DMS 273 treated with DMSO at 0.1 percent for 48 hours (cell line): Measurements from ENCODE around the gene RER1.
"Not testable (repeated sequence)": the region's sequence is repeated elsewhere in the genome, so short reads cannot be mapped to it uniquely, and the experiment has no call there.

Experiments
- DNase-seq: peaks from one replicate; lab custom pipeline; 2025; lab: John Stamatoyannopoulos, UW

The RER1 gene

DNA sequence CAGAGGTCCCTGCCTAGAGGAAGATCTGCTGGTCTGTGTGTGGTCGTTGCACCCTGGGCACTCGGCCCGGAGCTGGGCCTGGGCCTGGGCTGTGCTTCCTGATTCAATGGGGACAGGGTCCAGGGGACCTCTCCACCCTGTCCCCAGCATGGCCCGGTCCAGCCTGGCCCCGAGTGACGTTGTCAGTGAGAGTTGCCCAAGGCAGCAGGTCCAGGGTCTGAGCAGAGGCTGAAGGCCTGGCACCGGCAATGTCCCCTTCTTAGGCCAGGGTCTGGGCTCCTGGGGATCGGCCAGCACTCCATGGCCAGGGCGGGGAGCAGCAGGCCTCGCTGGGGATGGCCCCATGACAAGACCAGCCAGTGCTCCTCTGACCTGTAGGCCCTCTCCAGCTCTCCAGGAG is 36.3 kb downstream of the RER1 start:
- DNase-seq = no peak

DNA sequence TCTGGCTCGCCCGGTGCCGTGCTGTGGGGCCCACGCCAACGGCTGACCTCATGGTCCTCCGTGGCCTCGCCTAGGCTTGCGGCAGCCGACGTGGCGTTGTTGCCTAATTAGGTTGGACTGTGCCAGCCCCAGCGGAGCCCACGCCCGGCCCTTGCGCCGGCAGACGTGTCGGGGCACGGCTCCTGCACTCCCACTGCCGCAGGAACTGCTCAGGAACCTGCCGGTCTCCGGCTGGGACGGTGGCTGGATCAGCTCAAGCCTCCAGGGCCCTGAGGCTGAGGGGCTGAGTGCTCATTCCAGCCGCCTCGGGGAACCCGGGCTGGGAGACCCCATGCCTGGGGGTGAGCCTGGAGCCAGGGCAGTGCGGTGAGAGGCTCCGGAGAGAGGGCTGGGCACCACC is 36.8 kb downstream of the RER1 start:
- no peak for DNase-seq

DNA sequence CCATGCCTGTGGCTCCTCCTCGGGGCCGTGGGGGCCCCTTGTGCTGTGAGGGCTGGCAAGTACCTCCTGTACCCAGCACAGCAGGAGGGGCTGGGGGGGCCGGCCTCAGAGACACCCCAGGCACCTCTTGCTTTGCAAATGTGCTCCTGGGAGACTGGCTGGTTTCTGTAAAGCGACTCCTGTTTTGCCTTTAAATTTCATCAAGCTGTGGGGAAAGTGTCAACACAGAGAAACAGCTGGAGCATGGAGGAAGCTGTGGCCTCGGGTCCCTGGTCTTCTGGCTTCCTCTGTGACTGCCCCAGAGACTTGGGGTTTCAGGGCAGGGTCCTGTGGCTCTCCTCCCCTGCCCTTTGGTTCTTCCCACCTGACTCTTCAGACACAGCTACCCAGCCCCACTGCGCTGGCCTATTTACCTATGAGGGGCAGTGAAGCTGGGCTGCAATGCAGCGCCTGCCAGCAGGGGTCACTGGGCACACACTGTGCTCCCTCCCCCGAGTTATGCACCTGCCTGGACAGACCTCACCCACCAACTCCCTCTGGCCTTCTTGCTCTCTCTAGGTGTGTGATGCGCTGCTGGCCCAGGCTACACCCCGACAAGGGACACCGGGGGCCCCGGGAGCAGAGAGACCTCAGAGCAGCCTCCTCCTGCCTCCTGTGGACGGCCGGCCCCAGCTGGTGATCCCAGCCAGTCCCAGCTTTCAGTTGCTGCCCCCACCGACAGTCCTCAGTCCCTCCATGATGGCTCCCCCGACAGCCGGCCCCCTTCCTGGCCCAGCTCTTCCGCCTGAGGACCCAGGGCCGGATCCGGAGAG is 38.3 kb downstream of the RER1 start:
- no peak for DNase-seq

DNA sequence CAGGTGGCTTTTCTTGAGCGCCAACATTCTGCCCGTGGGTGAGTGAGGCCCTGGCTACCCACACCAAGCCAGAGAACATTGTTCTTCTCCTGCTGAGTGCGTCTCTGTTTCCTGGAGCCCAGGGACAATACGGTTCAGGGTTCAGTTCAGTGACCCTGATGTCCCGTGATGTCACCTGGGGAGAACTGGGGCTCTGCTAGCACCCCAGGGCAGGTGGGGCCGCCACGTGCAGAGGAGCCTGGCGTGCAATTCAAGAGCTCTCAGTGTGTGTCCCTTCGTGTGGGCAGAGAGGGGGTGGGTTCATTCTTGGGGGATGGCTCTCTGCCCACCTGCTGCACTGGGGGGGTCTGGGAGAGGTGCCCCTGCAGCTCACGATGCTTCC is 38.9 kb downstream of the RER1 start:
- no peak for DNase-seq

DNA sequence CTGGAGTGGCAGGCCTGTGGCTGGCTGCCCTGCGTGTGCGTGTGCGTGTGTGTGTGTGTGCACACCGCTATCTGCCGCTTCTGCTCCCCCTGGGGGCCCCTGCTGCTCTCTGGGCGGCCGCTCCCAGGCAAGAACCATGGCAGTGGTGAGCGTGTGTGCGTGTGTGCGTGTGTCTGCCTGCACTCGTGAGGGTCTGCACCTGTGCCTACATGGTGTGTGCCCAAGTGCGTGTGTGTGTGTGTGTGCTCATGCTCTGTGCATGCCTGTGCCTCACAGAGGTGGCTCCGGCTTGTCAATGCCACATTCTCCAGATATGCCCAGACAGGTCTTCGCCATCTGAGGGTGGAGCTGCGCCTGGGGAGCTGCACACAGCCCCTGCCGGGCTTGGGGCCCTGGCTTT is 39.5 kb downstream of the RER1 start:
- no peak for DNase-seq

DNA sequence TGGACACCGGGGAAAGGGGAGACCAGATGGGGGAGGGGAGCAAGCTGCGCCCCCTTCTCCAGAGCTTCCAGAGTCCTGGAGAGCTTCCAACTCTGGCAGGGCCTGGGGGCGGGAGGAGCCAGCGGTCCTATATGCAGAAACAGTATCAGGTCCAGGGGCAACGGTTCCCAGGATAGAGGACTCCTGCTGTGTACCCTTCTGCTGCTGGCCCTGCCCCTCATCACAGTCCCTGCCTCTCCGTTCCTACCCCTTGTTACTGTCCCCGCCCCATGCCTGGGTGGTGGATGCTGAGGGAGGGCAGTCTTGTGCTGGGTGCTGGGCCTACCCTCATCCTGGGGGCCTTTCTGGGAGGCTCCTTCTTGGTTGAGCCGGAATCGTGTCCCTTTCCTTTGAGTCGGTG is 39.9 kb downstream of the RER1 start:
- peak; percentile 68 for DNase-seq

DNA sequence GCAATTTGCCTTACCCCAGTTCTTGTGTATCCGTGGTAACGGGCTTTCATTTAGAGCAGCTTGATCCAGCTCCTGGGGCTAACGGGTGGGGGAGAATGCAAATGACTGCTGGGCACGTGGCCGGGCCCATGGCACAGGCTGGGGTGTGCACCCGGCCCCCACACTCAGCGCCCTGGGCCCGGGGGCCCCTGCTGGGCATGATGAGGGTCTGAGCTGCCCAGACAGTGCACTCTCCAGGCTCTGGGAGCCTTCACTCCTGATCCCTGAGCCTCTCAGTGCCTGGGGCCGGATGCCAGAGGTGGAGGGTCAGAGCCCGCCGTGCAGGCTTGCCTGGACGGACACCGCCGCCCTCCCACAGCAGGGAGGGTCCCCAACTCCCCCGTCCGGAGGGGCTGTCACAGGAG is 40.8 kb downstream of the RER1 start:
- DNase-seq = no peak

DNA sequence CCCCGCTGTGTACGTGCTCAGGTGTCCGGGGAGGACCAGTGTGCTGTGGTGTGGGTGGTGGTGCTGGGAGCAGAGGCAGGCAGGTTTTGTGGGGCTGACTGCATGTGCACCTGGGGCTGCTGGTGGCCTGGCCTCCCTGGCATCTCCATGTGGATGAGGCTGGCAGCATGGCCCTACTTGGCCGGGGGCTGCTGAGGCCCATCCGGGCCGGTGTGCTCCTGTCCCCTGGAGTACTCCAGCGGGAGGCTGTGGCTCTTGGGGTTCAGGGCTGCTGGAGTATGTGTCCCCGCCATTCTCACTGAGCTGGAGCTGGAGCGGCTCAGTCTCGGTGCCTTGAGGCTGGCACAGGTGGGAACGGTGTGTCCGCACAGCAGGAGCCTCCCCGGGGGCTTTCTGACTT is 41.6 kb downstream of the RER1 start:
- no peak for DNase-seq

DNA sequence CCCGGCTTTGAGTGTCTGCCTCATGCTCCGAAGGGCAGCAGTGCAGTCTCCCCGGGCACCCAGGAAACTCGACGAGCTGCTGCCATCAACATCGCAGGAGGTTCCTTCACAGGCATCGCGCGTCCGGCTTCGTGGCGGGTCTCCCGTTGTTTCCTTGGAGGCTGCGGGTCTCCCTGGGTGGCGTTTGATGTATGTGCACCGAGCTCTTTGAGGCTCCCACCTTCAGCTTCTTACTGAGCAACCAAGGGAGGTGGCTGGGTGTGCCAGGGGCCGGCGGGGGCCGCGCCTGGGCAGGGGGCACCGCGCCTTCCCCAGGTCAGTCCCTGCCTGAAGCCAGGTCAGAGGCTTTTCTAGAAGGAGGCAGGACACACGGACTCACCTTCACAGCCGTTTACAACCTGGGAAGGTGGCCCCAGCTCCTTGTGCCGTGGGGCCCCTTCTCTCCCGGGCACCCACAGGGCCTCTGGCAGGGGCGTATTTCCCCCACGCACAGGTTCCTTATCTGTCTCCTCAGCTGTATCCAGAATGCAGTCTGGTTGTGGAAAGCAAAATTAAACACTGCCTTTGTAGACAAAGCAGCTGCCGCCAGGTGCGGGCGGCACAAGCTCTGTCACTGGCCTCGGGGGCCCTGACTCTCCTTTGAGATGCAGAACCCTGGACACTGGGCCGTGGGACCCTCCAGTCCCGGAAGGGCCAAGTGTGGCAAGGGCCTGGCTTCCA is 42.5 kb downstream of the RER1 start:
- DNase-seq = no peak

DNA sequence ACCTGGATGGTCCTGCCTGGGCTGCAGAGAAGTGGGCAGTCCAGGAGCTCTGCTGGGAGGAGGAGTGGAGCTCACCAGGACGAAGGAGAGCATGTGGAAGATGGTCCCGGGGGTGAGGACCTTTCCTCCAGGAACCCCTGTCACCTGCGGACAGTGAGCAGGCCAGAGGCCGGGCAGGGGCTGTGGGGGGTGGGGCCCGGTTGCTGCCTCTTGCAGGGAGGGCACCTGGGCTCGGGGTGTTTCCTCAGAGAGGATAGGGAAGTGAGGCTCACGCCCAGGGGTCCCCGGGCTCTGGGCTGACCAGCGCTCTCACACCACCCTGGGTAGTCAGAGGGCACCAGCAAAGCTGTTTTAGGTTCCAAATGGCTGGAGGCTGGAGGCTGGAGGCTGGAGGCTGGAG is 43.5 kb downstream of the RER1 start:
- no peak for DNase-seq

DNA sequence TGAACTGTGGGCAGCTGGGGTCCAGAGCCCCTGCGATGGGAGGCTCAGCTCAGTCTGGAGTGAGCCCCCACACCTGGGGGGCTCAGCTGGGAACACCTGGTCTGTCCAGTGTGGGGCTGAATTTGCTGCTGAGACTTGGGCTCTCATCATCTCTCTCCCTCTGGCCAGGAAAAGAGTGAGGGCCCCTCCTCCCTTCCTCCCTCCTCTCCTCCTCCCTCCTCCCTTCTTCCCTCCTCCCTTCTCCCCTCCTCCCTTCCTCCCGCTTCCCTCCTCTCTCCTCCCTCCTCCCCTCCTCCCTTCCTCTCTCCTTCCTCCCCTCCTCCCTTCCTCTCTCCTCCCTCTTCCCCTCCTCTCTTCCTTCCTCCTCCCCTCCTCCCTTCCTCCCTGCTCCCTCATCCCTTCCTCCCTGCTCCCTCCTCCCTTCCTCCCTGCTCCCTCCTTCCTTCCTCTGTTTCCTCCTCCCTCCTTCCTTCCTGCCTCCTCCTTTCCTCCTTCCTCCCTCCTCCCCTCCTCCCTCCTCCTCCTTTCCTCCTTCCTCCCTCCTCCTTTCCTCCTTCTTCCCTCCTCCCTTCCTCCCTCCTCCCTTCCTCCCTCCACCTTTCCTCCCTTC is 44.2 kb downstream of the RER1 start:
- DNase-seq = no peak

DNA sequence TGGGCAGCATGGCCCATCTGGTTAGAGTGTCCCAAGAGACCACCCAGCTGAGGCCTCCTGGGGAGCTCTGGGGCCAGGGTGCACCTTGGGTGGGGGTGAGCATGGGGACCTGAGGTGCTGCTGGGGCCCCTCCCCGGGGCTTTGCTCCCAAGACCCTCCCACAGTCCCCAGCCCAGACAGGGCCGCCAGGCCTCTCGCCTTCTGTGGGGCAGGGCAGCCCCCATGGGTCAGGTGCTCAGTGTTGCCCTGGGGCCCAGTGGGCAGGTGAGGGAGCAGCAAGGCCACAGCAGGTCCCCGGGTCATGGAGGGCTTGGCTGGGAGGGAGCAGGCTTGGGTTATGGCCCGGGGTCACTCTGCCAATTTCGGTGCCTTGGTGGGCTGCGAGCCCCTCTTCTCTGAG is 45.2 kb downstream of the RER1 start:
- DNase-seq = no peak

DNA sequence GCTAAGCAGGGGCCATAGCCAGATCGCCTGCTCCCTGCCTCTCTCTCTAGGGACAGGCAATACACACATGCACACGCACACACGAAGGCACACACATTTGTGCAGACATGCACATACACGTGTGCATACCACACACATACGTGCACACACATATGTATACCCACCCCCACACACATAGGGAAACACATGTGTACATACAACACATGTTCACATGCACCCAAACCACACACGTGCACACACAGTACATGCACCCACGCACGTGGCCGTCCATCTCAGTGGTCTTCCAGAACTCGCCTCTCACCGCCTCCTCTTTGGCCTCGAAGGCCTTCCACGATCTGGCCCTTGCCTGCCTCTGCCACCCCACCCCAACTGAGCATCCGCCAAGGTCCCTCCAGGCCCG is 46.0 kb downstream of the RER1 start:
- DNase-seq = no peak

DNA sequence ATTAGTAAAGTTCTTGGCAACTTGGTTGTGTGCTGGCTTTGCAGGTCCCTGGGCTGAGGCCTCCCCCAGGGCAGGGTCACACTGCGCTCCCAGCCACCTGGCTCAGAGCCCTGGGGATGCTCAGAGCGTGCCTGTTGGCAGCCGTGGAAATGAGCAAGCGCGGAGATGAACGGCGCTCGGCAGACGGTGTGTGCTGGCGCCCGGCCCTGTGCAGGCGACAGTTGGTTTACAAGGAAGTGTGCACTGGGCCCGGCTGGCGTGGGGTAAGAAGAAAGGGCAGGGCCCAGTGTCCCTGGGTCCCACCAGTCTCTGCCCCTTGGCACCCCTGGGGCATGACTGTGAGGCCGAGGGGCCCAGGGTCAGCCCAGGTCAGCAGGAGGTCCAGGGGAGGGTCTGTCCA is 46.4 kb downstream of the RER1 start:
- DNase-seq = peak; percentile 37

DNA sequence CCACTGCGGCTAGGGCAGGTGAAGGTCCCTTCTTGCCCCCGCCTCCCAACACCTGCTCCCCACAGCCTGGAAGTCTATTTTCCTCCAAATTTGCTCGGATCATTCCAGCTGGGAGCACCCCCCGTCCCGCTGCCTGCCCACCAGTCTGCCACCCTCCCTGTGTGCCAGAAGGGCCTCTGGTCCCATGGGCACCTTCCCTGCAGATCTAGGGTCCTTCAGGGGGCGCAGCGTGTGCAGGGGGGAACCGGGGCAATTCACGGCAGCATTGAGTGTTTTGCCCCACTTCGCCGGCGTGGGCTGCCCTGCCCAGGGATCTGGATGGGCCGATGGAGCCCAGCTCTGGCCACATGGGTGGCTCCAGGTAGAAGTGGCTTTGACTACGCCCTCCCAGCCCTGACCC is 47.0 kb downstream of the RER1 start:
- no peak for DNase-seq

DNA sequence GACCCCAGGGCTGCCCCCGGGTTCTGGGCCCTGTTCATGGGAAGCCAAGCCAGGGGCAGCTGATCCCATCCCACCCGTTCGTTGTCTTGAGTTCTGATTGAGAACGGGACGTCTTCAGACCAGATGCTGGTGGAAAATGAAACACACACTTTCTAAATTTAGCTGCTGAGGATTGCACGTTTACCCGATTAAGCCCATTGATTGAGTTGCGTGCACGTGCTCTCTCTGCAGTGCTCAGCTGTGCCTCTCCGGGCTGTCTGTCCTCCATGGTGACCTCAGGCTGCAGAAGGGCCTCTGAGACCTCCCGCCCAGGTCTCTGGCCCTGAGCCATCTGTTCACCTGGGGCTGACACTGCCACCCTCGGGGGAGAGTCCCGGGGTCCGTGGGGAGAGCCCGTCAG is 47.7 kb downstream of the RER1 start:
- no peak for DNase-seq

DNA sequence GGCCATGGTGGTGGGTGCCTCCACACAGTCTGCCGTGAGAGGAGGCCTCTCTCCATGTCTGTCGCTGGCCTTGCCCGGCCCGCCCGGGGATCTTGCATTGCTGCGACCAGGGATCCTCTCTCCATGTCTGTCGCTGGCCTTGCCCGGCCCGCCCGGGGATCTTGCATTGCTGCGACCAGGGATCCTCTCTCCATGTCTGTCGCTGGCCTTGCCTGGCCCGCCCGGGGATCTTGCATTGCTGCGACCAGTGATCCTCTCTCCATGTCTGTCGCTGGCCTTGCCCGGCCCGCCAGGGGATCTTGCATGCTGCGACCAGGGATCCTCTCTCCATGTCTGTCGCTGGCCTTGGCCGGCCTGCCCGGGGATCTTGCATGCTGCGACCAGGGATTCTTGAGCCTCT is 48.7 kb downstream of the RER1 start:
- not testable (repeated sequence) for DNase-seq

DNA sequence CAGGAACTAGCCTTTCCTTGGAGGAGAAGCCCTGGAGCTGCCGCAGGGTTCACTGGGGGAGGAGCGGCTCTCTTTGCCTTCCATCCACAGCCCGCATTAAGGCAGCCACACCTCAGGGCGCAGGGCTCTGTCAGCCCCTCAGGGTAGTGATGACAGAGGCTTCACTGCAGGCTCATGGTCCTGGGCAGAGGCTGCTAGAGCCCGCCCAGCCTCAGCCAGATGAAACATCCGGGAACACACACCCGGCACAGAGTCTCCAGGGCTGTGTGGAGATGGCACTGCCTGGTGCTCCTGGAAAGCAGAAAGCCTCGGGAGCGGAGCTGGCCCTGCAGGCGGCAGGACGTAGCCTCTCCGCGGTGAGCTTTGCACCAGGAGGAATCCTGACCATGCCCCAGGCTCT is 50.1 kb downstream of the RER1 start:
- no peak for DNase-seq

DNA sequence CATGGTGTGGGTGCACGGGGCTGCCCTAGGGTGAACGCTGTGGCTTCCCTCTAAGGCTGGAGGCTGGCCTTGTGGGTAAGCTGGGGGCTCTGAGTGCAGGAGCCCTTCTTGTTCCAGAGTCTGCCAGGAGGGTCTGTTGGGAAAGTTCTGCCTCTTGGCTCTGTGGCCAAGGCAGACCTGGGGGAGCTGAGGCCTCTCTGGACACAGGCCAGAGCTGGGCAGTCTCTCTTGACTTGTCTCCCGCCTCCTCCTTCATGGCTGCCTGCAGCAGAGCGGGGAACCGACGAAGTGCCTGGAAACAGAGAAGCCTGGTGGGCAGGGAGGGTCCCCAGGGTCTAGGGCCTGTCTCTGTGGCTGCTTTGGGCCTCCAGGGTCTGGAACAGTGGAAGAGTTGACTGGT is 51.0 kb downstream of the RER1 start:
- DNase-seq = no peak

DNA sequence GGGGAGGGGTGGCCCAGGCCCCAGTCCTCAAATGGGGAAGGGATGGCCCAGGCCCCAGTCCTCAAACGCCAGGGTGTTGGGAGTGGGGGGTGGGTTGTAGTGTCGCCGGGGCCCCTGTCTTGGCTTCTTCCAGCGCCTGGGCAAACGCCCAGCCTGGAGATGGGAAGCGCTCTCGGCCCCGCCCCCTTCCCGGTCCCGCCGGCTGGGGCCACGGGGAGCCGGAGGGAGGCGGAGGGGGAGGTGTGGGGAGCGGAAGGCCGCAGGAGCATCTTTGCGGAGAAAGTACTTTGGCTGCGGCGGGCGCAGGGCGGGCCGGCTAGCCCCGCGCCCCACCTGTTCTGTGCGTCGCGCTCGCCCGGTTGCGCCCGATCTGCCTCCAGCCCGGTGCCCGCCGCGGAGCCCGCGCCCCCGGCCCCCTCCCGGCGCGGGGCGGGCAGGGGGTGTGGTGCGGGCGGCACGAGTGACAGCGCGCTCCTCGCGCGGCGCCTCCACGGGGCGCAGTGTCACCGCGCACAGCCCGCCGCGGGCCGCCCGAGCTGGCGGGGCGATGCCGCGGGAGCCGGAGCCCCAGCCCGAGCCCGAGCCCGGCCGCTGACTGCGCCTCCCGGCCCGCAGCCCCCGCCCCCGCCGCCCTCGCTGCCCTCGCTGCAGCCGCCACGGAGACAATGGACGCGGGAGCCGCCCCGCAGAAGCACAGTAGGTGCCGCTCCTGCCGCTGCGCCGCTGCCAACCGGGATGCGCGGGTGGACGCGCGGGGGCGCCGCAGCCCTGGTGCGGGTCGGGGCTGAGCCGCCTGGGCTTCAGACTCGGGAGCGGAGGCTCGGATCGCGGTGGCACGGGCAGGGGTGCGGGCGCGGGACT is 51.9 kb downstream of the RER1 start:
- no peak for DNase-seq

DNA sequence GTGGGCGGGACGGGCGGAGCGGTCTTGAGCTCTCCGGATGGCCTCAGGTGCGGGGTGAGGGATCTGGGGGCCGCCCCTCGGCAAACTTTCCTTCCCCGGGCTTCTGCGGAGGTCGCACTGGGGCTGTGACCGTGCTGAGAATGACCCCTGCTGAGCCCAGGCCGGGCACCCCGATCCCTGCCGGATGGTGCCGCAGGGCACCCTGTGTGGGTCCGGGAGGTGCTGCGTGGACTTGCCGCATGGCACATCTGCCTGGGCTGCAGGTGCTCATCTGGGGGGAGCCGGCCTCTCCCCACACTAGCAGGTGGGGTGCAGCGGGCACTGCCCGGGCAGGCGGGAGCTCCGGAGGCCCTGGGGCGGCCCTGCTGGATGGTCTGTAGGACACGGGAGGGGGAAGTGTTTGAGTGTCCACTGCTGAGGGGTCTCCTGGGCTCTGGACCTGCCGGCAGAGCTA is 52.5 kb downstream of the RER1 start:
- no peak for DNase-seq

DNA sequence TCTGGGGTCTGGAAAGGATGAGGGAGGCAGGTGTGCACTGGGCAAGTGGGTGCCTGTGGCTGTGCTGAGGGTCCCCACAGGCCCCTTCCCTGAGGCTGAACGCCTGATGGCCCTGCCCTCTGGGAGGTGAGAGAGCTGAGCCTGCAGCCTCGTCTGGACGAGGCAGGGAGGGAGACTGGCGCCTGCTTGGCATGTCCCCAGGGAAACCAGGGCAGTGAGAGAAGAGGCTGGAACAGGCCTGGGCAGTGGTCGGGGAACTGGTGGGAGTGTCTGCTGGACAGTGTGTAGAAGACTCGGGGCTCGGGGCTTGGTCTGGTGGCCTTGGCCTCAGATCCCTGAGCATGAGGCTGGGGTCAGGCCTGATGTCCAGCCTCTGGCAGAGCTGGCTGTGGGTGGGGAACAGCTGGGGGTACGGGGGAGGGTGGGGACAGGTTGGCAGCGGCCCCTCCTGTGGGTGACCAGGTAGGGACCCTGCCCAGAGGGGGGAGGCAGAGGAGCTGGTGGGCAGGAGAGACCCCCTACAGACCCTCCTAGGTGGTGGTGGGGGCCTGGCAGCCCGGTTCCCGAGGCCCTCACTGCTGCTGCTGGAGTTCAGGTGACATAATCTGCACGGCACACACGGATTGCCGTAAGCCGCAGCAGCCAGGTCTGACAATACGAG is 53.7 kb downstream of the RER1 start:
- no peak for DNase-seq
